ENCODE measurements around the gene BLMH.
"Not testable (repeated sequence)": the region's sequence is repeated elsewhere in the genome, so short reads cannot be mapped to it uniquely, and the experiment has no call there.

BLMH gene

DNA sequence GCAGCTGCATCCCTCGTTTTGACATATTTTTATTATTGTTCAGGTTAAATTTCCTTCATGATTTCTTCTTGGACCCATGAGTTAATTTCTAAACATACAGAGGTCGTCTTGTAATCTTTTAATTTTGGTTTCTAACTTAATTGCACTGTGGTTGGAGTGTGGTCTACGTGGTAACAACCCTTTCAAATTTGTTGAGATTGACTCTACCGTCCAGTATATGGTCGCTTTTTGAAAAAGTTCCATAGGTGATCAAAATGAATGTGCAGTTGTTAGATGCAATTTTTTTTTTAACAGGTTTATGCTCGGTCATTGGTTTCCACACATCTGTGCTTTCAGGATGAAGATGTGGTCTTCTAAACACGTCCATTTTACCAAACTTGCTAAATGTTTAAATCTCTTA, 45.3 kb downstream of the BLMH start:
- no peak for DNase-seq

DNA sequence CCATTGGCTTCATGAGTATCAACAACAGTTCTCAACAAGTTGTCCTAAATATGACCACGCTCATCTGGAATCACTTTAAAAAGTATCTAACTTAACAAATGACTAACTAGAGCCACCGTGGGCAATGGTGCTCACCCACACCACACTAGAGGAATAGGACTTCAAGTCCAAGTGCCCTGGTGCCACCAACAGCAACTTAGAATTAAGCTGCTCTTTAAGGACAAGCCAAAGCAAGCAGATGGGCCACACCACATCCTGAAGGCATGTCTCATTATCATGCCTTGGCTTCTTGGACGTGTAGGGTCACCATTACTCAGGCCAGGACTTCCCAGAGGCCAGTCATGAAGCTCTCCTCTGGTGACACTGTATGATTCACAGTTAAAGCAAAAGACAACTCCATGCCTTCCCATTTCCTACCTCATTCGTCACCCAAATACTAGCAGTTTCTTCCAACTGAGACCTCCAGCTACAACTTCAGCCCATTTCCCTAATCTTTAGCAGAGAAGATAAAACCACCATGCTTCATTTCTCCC, 46.8 kb downstream of the BLMH start:
- DNase-seq = no peak

DNA sequence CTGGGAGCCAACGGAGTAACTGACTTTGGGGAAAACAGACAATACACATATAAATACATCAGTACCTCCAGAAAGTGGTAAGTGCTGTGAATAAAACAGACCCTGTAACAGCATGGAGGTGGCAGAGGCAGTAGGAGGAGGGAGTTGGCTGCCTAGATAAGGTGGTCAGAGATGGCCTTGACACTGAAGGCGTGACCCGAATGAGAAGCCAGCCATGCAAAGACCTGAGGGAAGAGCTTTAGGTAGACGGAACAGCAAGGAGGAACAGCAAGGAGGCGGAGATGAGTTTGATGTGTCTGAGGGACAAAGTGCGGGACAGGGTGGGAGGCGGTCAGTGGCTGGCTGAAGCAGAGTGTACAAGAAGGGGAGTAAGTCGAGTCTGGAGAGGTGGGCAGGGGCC, 48.2 kb downstream of the BLMH start:
- no peak for DNase-seq

DNA sequence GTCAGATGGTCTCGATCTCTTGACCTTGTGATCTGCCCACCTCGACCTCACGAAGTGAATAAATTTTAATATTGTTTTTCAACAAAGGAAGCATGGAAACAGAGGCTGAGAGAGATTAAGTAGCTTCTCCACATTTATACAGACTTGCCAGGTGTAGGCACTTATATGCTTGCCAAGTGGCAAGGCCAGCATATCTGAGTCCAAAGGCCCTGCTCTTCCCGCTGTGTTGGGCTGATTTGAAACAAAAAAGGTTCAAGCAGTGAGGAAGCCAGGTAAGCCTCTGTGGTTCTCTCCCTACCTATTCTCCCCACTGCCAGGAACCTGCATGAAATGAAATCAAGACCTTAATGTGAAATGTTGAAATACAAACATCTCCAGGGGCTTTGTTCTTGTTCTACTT, 48.7 kb downstream of the BLMH start:
- no peak for DNase-seq

DNA sequence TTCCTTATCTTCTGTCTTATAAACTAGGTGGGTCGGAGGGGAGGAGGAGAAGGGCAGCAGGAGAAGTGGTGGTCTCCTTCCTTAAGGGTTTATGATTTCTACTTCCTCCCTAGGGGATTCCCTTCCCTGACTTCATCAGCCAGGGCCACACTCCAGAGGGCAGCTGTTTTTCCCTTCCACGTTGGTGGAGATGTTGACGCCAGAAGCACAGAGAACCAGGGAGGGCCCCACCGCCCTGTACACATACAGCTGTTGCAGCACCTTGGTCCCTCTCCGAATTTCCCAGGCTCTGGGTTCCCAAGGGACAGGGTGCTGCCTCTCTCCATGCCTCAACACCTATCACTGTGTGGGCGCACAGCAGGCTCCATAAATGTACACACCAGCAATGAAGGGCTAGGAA, 50.7 kb downstream of the BLMH start:
- no peak for DNase-seq

DNA sequence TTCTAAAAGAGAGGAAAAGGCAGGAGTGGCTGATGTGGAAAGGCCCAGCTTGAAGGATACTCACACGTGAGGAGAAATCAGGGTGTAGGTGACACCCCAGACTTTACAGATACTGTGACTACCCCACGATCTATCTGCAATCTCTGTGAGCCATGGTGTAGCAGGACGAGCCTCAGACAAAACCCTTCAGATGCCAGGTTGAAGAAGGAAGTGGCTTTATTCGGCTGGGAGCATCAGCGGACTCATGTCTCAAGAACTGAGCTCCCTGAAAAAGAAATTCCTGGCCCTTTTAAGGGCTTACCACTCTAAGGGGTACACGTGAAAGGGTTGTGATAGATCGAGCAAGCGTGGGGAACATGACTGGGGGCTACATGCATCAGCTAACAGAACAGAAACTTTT, 51.6 kb downstream of the BLMH start:
- DNase-seq = no peak

DNA sequence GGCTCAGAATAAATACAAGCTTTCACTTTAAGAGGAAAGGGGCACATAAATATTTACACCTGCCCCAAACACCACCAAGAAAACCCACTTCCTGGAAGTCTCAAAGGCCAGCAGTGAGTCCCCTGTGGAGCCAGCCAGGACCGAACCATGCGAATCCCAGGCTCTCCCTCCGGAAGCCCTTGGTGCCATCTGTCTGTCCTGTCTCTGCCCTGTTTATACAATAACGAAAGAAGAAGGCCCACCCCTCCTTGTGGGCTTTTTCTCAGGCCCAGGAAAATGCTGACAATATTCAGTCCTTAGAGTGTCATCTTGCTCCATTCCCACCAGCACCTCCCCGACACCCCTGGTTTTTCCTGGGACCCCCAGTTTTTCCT, 52.7 kb downstream of the BLMH start:
- no peak for DNase-seq

DNA sequence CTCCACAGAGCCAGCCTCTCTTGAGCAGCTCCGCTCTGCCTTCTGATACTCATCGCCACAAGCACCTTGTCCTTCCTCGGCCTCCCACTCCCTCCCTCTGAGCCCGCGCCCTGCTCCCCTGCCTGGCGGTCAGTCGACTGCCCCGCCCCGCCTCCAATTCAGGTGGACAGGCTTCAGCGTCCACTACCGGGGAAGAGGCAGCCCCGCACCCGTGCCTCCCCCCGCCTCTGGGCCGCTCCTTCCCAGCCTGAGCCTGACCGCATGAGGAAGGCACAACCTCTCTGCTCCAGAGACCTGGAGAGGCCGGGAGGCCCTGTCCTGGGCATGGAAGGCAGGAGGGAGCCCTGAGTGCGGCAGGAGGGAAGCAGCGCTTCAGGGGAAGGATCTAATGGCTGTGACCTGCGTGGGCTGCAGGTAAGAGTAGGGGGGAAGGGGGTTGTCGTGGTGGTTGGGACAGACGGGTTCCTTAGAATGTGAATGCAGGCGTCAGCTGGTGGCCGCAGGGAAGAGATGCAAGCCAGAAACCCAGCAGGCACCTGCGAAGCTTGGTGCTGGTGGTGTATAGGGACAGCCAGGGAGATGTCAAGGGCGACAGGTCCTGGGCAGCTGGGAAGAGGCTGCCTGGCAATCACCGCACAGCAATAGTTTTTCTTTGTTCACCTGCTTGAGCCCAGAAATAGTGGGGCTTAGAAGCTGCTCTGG, 53.2 kb downstream of the BLMH start:
- no peak for DNase-seq

DNA sequence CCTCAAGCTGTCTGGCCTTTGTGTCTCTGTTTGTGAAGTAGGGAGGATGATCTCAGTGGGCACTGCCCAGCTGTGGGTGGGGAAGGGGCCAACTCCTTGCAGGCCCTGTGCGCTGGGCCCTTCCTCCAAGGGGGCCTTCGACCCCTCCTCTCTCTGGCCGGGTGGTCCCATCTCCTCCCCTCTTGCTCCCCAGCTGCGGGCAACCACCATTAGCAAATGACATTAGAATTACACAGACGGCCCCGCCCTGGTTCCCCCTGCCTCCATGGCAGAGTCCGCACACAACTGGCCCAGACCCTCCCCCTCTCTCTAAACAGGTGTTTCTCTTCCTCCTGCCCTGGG, 53.8 kb downstream of the BLMH start:
- DNase-seq = no peak

DNA sequence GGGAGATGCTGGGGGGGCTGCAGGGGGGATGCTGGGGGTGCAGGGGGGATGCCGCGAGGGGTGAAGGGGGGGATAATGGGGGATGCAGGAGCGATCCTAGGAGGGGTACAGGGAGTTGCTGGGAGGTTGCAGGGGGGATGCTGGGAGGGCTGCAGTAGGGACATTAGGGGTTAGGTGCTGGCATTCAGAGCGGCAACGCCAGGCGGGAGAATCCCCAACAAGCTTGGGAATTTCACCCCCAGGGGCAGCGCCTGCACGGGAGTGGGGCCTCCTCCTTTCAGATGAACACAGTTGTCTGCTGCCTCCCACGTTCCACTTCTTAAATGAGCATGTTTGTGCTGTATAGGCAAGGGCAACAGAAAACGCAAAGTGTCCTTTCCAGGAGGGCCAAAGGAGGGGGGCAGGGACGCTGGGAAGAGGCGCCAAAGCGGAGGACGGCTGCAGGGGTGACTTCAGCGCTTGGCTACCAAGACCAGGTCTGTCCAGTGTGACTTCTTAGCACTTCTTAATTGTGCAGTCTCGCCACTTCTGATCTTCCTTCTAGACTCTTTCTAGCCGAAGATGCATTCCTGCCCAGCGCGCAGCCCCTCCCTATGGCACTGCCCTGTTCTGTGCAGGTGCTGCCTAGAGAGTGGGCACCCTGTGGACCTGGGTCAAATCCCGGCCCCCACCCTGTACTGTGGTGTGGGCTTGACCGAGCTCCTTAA, 54.3 kb downstream of the BLMH start:
- DNase-seq = no peak

DNA sequence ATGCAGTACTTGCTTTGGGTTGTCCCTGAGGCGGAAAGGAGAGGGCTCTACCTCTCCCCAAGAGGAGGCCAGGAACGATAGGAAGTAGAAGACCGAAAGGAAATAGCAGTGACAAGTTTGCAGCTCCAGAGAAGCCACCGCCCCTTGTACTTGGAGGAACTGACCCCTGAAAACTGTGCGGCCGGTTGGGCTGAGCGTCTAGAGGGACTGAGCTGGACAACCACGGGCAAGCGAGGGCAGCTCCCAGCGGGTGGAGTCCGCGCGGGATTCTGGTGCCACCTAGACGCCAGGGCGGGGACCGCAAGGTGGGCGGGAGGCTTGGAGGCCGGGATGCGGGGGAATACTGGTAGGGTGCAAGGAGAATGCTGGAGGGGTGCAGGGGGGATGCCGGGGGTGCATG, 55.0 kb downstream of the BLMH start:
- DNase-seq = no peak

DNA sequence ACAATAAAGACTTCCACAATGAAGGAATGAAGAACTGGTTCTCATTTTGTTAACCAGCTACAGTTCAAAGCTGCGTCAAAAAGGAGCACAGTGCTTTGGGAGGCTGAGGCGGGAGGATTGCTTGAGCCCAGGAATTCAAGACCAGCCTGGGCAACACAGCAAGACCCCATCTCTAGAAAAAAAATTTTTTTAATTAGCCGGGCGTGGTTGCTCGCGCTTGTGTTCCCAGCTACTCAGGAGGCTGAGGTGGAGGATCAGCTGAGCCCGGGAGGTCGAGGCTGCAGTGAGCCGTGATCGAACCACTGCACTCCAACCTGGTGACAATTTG, 55.5 kb downstream of the BLMH start:
- DNase-seq = no peak

DNA sequence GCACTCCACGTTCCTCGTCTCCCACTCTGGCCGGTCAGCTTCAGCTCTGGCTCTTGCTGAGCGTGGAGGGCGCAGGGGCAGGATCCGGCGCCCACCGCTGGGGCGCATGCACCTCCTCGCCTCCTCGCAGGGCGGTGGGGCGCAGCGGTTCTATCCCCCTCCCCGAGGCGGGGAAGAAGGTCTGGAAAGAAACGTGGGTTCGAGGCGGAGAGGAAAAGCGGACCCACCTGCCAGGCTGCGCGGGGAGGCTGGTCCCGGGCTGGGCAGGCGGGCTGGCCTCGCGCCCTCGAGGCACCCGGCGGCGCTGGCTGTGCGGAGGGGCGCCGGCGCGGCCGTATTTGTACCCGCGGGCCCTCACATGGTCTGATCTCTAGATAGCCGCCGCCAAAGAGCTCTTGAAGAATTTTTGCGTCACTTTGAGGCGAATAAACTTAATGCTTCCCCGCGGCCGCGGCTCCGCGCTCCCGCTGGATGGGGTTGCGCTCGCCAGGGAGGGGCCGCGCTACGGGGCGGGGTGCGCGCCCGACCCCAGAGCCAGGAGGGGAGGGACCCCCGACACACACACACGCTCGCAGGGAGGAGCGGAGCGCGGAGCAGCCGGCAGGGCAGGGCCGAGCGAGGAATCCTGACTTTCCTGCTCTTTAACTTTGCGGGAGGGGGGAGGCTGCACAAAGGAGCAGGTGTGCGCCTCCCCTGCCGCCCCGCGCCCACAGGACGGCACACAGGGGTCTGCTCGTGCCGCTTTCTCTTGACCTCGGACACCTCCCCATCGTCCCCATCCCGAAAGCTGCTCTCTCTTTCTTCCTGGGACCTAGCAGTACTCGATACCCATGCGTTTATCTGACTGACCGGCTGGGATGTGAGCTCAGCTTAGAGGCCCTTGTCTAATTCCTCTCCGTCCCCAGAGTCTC, 56.1 kb downstream of the BLMH start, which contains the start of gene SLC6A4:
SLC6A4 (minus strand) TSS at position 312 of the 911 bp plus-strand sequence. CDS start 13,739 bp downstream, outside the sequence.
- no peak for DNase-seq

DNA sequence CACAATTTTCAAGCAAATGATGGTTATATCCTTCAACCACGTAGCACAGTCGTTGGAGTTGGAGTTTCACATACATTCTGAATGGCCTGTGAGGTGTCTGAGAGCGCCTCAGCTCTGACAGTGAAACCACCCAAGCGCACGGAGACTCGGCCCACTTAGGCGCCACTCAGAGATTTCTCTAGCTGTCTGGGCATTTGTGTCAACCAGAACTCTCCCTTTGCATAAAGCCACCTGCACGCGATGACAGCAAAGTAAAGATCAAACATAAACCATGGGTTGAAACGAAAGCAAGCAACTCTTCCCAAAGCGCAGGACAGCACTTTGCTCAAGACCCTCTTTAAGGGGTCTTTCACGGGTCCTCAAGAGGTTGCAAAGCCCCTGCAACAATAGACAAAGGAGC, 56.8 kb downstream of the BLMH start:
- DNase-seq = no peak

DNA sequence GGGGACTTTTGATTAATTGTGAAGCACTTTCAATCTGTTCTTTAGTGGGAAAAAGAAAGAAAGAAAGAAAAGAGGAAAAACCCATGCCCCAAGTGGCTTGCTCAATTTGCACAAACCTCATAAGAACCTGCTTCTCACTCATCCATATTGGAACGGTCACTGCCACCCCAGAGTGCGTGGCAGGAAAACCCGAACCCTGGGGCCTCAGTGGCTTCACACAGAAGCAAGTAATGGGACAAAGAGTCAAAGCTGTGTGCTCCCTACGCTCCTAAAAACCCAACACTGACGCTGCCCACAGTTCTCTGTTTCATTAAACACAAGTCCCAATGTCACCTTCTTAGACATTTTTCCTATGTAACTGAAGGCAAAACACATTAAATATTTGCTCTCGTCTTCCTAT, 57.4 kb downstream of the BLMH start:
- DNase-seq = no peak

DNA sequence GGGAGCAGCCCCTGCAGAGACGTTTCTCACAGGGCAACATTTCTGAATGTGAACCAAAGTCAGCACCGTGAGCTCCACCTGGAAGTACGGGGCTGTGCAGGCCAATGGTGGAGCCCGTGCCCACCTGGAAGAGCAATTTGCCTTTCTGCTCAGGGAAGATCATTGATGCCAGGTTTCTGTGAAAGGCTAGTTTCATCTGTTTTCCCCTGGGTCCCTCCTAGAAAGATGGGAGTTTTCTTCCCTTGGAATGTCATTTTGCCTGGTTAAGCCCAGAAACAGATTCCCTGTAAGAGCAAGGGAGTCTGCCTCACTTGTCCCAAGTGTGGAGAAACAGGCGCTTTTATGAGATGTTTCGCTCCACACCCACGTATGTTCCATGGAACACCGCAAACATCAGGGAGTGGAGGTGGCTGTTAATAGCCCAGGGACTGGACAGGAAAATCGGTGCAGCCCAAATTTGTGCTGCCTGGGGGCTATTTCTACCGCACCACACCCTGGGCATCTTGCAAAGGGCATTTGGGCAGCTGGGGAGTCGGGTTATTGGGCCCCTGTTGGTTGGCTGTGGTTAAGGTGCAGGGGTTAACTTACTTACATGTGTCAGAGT, 58.8 kb downstream of the BLMH start:
- DNase-seq = no peak

DNA sequence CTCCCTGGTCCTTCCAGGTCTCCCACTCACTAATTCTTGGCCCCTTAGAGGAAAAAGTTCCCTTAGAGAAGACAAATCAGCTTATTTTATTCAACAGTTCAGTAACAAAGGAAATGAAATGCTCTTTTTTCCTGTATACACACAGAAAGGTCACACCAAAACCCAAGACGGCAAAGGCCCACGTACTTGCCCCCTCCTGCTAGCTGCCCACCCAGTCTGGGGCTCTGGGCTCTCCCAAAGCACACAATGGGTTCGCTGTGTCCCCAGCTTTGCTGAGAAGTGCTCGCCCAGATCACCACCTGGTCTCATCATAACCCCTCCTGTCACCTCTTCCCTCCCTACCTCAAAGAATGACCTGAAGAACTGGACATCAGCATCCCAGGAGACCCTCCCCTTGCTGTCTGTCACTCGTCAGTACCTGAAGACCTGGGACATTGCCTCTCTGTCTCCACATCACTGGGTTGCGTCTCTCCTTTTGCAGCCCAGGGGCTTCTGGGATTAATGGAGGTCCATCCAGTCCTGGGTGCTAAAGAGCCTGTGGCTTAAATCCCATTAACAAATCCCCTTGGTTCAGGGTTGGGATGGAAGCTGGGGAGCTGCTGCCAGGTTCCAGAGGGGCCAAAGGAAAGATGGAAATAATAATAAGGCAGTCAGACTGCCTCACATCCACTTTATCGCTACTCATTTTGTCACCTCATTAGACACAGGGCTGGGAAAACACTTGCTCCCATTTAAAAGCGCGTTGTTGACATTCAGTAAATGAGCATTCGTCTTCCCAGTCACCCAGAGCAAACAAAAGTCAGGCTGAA, 59.5 kb downstream of the BLMH start:
- no peak for DNase-seq

DNA sequence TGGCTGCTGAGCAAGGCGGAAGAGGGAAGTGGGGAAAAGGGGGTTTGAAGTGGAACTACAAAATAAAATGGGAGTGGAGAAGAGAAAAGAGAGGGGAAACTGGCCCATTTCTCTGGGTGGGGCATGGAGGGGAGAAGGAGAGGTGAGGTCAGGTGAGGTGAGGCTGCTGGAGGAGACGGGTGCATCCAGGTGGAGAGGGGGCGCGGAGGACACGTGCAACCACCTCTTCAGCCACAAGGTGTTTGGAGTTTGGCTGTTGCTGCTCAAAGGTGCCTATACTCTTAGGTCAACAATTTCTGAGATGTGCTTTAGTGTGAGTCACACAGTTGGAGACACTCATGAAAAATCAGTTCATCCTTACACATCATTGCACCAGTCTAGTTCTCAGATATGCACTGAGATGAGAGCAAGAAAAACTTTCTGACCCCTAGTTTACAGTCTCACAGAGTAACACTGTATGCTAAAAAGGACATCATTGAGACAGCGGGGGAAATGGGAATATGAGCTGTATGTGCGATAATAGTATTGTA, 61.1 kb downstream of the BLMH start:
- no peak for DNase-seq

DNA sequence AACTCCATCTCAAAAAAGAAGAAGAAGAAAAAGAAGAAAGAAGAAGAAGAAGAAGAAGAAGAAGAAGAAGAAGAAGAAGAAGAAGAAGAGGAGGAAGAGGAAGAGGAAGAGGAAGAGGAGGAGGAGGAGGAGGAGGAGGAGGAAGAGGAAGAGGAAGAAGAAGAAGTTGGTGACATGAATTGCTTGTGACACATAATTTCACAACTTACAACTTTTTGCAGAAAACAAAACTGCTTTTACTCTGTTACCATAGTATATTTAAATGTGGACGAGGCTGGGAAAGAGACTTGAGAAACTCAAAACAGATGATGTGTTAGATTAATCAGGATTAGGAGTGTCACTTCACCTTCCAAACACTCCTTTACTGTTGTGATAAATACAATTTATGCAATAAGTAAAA, 61.7 kb downstream of the BLMH start:
- not testable (repeated sequence) for DNase-seq

DNA sequence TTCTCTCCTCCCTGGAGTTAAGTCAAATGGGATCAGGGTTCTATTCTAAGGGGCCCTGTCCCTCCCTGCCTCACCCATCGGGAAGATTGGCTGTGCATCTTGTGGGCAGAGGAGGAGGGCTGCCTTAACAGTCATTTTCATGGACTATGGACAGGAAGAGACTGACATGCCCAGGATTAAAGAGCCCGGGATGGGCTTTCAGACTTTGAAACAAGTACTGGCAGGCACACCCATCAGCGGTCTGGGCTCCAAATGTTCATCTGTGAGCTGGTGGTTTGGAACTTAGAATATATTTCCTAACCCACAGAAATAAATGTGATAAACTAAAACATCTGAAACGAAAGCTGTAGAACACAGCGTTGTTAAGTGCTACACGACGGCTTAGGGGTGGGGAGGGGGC, 62.7 kb downstream of the BLMH start:
- DNase-seq = no peak

DNA sequence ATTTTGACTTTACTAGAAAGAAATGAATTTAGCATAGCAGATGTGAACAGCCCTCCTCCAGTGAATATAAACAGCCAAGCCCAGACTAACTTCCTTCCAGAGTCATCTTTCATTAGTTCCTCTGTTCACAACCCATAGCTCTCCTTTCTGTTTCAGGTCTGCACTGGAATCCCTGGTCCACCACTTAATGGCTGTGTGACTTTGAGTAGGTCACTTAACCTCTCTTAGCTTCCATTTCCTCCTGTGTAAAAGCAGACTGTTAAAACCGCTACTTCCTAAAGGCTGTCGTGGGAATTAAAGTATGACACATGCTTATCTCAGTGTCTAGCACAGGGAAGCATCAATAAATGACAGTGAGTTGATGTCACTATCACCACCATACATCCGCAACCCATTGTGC, 63.7 kb downstream of the BLMH start:
- DNase-seq = no peak

DNA sequence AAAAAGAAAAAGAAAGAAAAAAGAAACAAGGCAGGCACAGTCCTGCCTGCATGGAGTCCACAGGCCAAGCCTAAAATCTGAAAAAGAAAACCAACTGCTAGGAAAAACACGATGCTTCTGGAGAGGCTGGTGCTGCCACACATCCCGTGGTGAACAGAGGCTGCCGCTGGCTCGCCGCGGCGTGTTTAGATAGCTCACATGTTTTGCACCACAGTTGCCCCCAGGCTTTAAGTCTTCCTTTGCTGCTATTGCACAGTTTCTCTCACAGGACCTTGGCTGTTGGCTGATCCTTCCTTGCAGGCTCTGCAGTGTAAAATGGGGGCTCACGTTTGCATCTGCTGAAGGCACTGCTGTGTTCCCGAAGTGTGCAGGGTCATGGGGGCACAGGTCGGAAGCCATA, 64.9 kb downstream of the BLMH start:
- no peak for DNase-seq

All from GOT3 (cell line).